Neural progenitor cell (in vitro differentiated cells): ENCODE results near the gene BGLAP. TPM values are rescaled to one million over a fixed set of nuclear protein-coding genes. Genes with fewer than 3 reads are reported as not detected.

Source experiments
- DNase-seq: peaks from one replicate; pipeline ENCODE4 v3.0.0-alpha.2; 2016; ENCODE audit warnings: low spot score
- H2AFZ ChIP-seq: fragments of 200-600 bp; sonication (generic); replicated peaks from 2 replicates; pipeline ENCODE4 v1.6.1; 2016; ENCODE audit warnings: antibody characterized with exemption
- H3F3A ChIP-seq: fragments of 200-600 bp; sonication (generic); 2 replicates; pipeline ENCODE4 v1.6.1; 2016; ENCODE audit warnings: antibody characterized with exemption, low read depth
- H3K27ac ChIP-seq: fragments of 200-600 bp; sonication (generic); 2 replicates; pipeline ENCODE4 v1.5.1; 2016; ENCODE audit warnings: mild to moderate bottlenecking
- H3K27me3 ChIP-seq: fragments of 200-600 bp; sonication (generic); 2 replicates; pipeline ENCODE4 v1.6.1; 2016; ENCODE audit warnings: mild to moderate bottlenecking, moderate library complexity
- H3K36me3 ChIP-seq: fragments of 200-600 bp; sonication (generic); 2 replicates; pipeline ENCODE4 v1.5.1; 2016
- H3K4me1 ChIP-seq: fragments of 200-600 bp; sonication (generic); 2 replicates; pipeline ENCODE4 v1.6.1; 2016; ENCODE audit warnings: mixed run types
- H3K4me2 ChIP-seq: fragments of 200-600 bp; sonication (generic); 2 replicates; pipeline ENCODE4 v1.6.1; 2016
- H3K4me3 ChIP-seq: fragments of 200-600 bp; sonication (generic); 2 replicates; pipeline ENCODE4 v1.5.1; 2016
- H3K79me2 ChIP-seq: fragments of 200-600 bp; sonication (generic); 2 replicates; pipeline ENCODE4 v1.6.1; 2016; ENCODE audit warnings: low read depth
- H3K9ac ChIP-seq: fragments of 200-600 bp; sonication (generic); 2 replicates; pipeline ENCODE4 v1.6.1; 2016
- H3K9me3 ChIP-seq: fragments of 200-600 bp; sonication (generic); 2 replicates; pipeline ENCODE4 v1.5.1; 2016; ENCODE audit warnings: low read depth
- H4K20me1 ChIP-seq: fragments of 200-600 bp; sonication (generic); 2 replicates; pipeline ENCODE4 v1.6.1; 2016; ENCODE audit warnings: low read depth
- H3K27ac Mint-ChIP-seq: 3 replicates; pipeline ENCODE4 v1.8.0; 2021; ENCODE audit warnings: mixed read lengths
- H3K27me3 Mint-ChIP-seq: 2 replicates; pipeline ENCODE4 v1.8.0; 2022; ENCODE audit warnings: low read depth, mild to moderate bottlenecking, inconsistent platforms, moderate library complexity, mixed read lengths; ENCODE audit not compliant: insufficient read depth
- H3K36me3 Mint-ChIP-seq: 3 replicates; pipeline ENCODE4 v1.8.0; 2021; ENCODE audit warnings: mixed read lengths
- H3K4me1 Mint-ChIP-seq: 3 replicates; pipeline ENCODE4 v1.8.0; 2021; ENCODE audit warnings: mixed read lengths
- H3K4me3 Mint-ChIP-seq: 3 replicates; pipeline ENCODE4 v1.8.0; 2021; ENCODE audit warnings: mild to moderate bottlenecking, moderate library complexity, mixed read lengths
- H3K9me3 Mint-ChIP-seq: 3 replicates; pipeline ENCODE4 v1.8.0; 2020; ENCODE audit warnings: mixed read lengths
- EZH2 ChIP-seq: fragments of 200-600 bp; sonication (generic); IDR thresholded peaks from 2 replicates; pipeline ENCODE4 v1.6.1; 2017; ENCODE audit warnings: antibody characterized with exemption, mild to moderate bottlenecking, moderate library complexity
- EZH2phosphoT487 ChIP-seq: fragments of 200-600 bp; sonication (generic); IDR thresholded peaks from 2 replicates; pipeline ENCODE4 v1.6.1; 2017; ENCODE audit warnings: antibody characterized with exemption
- total RNA-seq: library from RNA; depleted of rRNA; stranded (reverse); fragments of >200 nt; gene quantifications from 2 replicates; pipeline ENCODE4 v1.2.3, GENCODE V29; 2015; ENCODE audit warnings: low replicate concordance
- TF ChIP-seq, protein P1 (sequence below): fragments of 200-600 bp; sonication (generic); IDR thresholded peaks from 2 replicates; pipeline ENCODE4 v1.5.1; 2017; ENCODE audit warnings: antibody characterized with exemption, mild to moderate bottlenecking

Gene BGLAP
- total RNA-seq, 1 donor from 2014 or later: 0.22 TPM

DNA sequence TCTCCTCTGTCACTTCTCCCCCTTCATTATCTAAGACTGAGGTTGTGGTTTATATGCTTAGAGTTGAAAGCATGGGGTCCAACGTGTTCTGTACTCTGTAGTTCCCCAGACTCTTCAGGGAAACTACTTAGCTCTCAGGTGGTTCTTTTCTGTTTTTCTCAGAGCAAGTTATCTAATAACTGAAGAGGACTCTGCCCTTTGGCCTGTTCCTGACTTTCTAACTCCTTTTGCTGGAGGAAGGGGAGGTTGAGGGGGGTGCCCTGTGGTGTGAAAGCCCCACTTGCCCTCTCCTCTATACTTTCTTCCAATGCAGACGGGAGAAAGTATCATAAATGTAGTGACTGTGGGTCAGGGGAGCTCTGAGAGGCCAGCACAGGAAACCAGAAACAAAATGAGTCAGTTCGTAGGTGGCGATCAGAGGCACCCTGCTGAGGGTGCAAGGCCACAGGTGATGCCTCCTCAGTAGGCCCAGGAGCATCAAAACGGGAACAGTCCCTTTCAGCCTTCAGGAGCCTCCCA, 43.1 kb upstream of the BGLAP start:
- H3F3A ChIP-seq: no peaks in the 10 kb centered on the region
- no peak overlapping the region for H3K4me3 Mint-ChIP-seq
- no peak overlapping the region for H3K9ac ChIP-seq
- H3K27ac Mint-ChIP-seq: no peak overlapping the region
- H3K9me3 ChIP-seq: no peaks in the 10 kb centered on the region
- peaks cover 47% of the 10 kb centered on the region for H3K79me2 ChIP-seq
- H4K20me1 ChIP-seq: peaks cover 6% of the 10 kb centered on the region
- no peak overlapping the region for H3K27ac ChIP-seq
- no peaks in the 10 kb centered on the region for H3K9me3 Mint-ChIP-seq
- no peak for DNase-seq
- H3K4me1 Mint-ChIP-seq: peaks cover 12% of the 10 kb centered on the region
- peaks cover 13% of the 10 kb centered on the region for H3K36me3 Mint-ChIP-seq
- no peak overlapping the region for H3K4me2 ChIP-seq
- peaks cover 3% of the 10 kb centered on the region for H3K27me3 Mint-ChIP-seq
- no peak overlapping the region for H2AFZ ChIP-seq
- H3K27me3 ChIP-seq: no peaks in the 10 kb centered on the region
- no peak overlapping the region for H3K4me3 ChIP-seq
- H3K4me1 ChIP-seq: no peaks in the 10 kb centered on the region
- no peaks in the 10 kb centered on the region for H3K36me3 ChIP-seq
- TF ChIP-seq EZH2: no peak
- no peak for TF ChIP-seq EZH2phosphoT487
- TF ChIP-seq, protein P1, sequence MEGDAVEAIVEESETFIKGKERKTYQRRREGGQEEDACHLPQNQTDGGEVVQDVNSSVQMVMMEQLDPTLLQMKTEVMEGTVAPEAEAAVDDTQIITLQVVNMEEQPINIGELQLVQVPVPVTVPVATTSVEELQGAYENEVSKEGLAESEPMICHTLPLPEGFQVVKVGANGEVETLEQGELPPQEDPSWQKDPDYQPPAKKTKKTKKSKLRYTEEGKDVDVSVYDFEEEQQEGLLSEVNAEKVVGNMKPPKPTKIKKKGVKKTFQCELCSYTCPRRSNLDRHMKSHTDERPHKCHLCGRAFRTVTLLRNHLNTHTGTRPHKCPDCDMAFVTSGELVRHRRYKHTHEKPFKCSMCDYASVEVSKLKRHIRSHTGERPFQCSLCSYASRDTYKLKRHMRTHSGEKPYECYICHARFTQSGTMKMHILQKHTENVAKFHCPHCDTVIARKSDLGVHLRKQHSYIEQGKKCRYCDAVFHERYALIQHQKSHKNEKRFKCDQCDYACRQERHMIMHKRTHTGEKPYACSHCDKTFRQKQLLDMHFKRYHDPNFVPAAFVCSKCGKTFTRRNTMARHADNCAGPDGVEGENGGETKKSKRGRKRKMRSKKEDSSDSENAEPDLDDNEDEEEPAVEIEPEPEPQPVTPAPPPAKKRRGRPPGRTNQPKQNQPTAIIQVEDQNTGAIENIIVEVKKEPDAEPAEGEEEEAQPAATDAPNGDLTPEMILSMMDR: no peak

DNA sequence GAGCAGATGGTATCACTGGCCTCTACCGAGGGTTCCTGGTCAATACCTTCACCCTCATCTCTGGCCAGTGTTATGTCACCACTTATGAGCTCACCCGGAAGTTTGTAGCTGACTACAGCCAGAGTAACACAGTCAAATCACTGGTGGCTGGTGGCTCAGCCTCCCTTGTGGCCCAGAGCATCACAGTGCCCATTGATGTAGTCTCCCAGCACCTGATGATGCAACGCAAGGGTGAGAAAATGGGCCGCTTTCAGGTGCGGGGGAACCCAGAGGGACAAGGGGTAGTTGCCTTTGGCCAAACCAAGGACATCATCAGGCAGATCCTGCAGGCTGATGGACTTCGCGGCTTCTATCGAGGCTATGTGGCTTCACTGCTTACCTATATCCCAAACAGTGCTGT, 41.9 kb upstream of the BGLAP start:
- H3K9me3 ChIP-seq: no peaks in the 10 kb centered on the region
- no peaks in the 10 kb centered on the region for H3K4me1 ChIP-seq
- H4K20me1 ChIP-seq: no peaks in the 10 kb centered on the region
- no peak for DNase-seq
- no peak overlapping the region for H3K4me2 ChIP-seq
- no peak overlapping the region for H3K4me3 ChIP-seq
- H3K36me3 Mint-ChIP-seq: peaks cover 13% of the 10 kb centered on the region
- H3K4me1 Mint-ChIP-seq: peaks cover 2% of the 10 kb centered on the region
- H3K27me3 ChIP-seq: no peaks in the 10 kb centered on the region
- H3K9me3 Mint-ChIP-seq: no peaks in the 10 kb centered on the region
- H3F3A ChIP-seq: no peaks in the 10 kb centered on the region
- H3K4me3 Mint-ChIP-seq: no peak overlapping the region
- TF ChIP-seq EZH2phosphoT487 (no peak), EZH2 (no peak)
- TF ChIP-seq, protein P1: no peak
- H3K27me3 Mint-ChIP-seq: peaks cover 3% of the 10 kb centered on the region
- no peak overlapping the region for H2AFZ ChIP-seq
- peaks cover 37% of the 10 kb centered on the region for H3K79me2 ChIP-seq
- H3K36me3 ChIP-seq: no peaks in the 10 kb centered on the region
- H3K27ac ChIP-seq: no peak overlapping the region
- H3K9ac ChIP-seq: no peak overlapping the region
- no peak overlapping the region for H3K27ac Mint-ChIP-seq

- Mint-ChIP-seq H3K4me1 (no peaks in the 10 kb centered on the region), H3K27me3 (peaks cover 2% of the 10 kb centered on the region), H3K36me3 (peaks cover 11% of the 10 kb centered on the region), H3K4me3 (no peak overlapping the region), H3K27ac (no peak overlapping the region), H3K9me3 (no peaks in the 10 kb centered on the region)
- Histone ChIP-seq H3K4me3 (no peak overlapping the region), H3K4me2 (no peak overlapping the region), H4K20me1 (no peaks in the 10 kb centered on the region), H3K4me1 (no peaks in the 10 kb centered on the region), H3K9me3 (no peaks in the 10 kb centered on the region), H3F3A (no peaks in the 10 kb centered on the region), H3K9ac (no peak overlapping the region), H3K27me3 (no peaks in the 10 kb centered on the region), H3K36me3 (no peaks in the 10 kb centered on the region), H2AFZ (no peak overlapping the region), H3K27ac (no peak overlapping the region), H3K79me2 (peaks cover 5% of the 10 kb centered on the region)
- TF ChIP-seq EZH2: no peak
- TF ChIP-seq EZH2phosphoT487: no peak
- TF ChIP-seq, protein P1: no peak
- DNase-seq: no peak
Measured at GRCh38 chr1:156203331-156203730, 38.7 kb upstream of the BGLAP start.
